Lung (tissue), 12 donors: ENCODE data around the gene INTS4. TPM values are rescaled to one million over a fixed set of nuclear protein-coding genes. Genes with fewer than 3 reads are reported as not detected.

ENCODE experiments used
- ATAC-seq: fragments of 200-7000 bp; cut with Tn5 transposase; one replicate; pipeline ENCODE4 v1.9.1; 2020; ENCODE audit warnings: moderate number of reproducible peaks; ENCODE audit not compliant: insufficient read depth, low FRiP score
- DNase-seq, 3 donors: peaks; one replicate each; pipeline ENCODE4 v3.0.0-alpha.2; 2013 to 2017
- H3K27ac ChIP-seq, 2 donors: one replicate each; pipeline ENCODE4 v1.5.1; 2013; ENCODE audit warnings: mild to moderate bottlenecking in 2 of 2, moderate library complexity in 2 of 2, control low read depth in 1 of 2, inconsistent platforms in 1 of 2, low read depth in 1 of 2, low read length in 1 of 2
- H3K27me3 ChIP-seq, 3 donors: one replicate each; pipeline ENCODE4 v1.5.1; 2013; ENCODE audit warnings: low read length in 2 of 3; ENCODE audit not compliant: control insufficient read depth in 3 of 3, insufficient read depth in 3 of 3
- H3K36me3 ChIP-seq, 4 donors: one replicate each; pipeline ENCODE4 v1.5.1; 2013; ENCODE audit warnings: low read length in 4 of 4, mild to moderate bottlenecking in 1 of 4, moderate library complexity in 1 of 4; ENCODE audit not compliant: control insufficient read depth in 4 of 4, insufficient read depth in 4 of 4
- H3K4me1 ChIP-seq, 5 donors: one replicate each; pipeline ENCODE4 v1.5.1; 2013; ENCODE audit warnings: low read length in 5 of 5, mild to moderate bottlenecking in 2 of 5, moderate library complexity in 1 of 5; ENCODE audit not compliant: control insufficient read depth in 5 of 5, insufficient read depth in 5 of 5
- H3K4me3 ChIP-seq: one replicate; pipeline ENCODE4 v1.5.1; 2013; ENCODE audit warnings: mild to moderate bottlenecking, control low read depth, moderate library complexity
- H3K9ac ChIP-seq, 2 donors: one replicate each; pipeline ENCODE4 v1.5.1; 2013; ENCODE audit warnings: low read length in 2 of 2, control low read depth in 1 of 2; ENCODE audit not compliant: insufficient read depth in 1 of 2
- H3K9me3 ChIP-seq, 4 donors: one replicate each; pipeline ENCODE4 v1.5.1; 2013; ENCODE audit warnings: low read length in 3 of 4, mild to moderate bottlenecking in 1 of 4, moderate library complexity in 1 of 4; ENCODE audit not compliant: control insufficient read depth in 4 of 4, insufficient read depth in 3 of 4
- WGBS, 2 donors: extraction: QIAGEN DNeasy Blood & Tissue Kit; methylation state at CpG; one replicate each; pipeline ENCODE4 v1.1.7; 2013; 5-methylcytosine and 5-hydroxymethylcytosine counted together
- polyA plus RNA-seq, 2 donors: library from polyadenylated mRNA; stranded (reverse); fragments of 200-250 nt; gene quantifications; one replicate each; pipeline ENCODE4 v1.2.1, GENCODE V29; 2013
- total RNA-seq, 2 donors: library from RNA; depleted of rRNA in 1 of 2; stranded (reverse); fragments of >200 nt in 1 of 2; gene quantifications; one replicate each; pipeline ENCODE4 v1.2.1, GENCODE V29; 2014 to 2021
- TF ChIP-seq, protein P1 (sequence below): IDR thresholded peaks from 2 replicates; pipeline ENCODE4 v1.5.1; 2012; ENCODE audit warnings: mild to moderate bottlenecking; ENCODE audit errors: control extremely low read depth, extremely low read depth
- donor health status: control.
- donor health status: control.
- donor health status: Bipolar disorder and iron deficiency.
- donor health status: healthy.
- donor health status: DM: yes; HTN: yes; CAD: no.

INTS4 gene
- total and polyA plus RNA-seq, 4 donors = 15.8 to 56.2 (median 22.9) TPM

GRCh38 chr11:78010304-78010703 is 15.8 kb upstream of the INTS4 start:
- Histone ChIP-seq H3K9me3 (no peaks in the 10 kb centered on the region), H3K36me3 (peaks cover 0 to 2% (median 0%) of the 10 kb centered on the region in 4 donors), H3K27ac (no peak overlapping the region), H3K4me1 (no peaks in the 10 kb centered on the region), H3K27me3 (no peaks in the 10 kb centered on the region), H3K4me3 (no peak overlapping the region), H3K9ac (no peak overlapping the region)
- ATAC-seq = no peak
- TF ChIP-seq, protein P1, sequence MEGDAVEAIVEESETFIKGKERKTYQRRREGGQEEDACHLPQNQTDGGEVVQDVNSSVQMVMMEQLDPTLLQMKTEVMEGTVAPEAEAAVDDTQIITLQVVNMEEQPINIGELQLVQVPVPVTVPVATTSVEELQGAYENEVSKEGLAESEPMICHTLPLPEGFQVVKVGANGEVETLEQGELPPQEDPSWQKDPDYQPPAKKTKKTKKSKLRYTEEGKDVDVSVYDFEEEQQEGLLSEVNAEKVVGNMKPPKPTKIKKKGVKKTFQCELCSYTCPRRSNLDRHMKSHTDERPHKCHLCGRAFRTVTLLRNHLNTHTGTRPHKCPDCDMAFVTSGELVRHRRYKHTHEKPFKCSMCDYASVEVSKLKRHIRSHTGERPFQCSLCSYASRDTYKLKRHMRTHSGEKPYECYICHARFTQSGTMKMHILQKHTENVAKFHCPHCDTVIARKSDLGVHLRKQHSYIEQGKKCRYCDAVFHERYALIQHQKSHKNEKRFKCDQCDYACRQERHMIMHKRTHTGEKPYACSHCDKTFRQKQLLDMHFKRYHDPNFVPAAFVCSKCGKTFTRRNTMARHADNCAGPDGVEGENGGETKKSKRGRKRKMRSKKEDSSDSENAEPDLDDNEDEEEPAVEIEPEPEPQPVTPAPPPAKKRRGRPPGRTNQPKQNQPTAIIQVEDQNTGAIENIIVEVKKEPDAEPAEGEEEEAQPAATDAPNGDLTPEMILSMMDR = no peak
- WGBS, 2 donors = 95 to 98% methylated on average over 1 of the region's 1 CpG
- no peak for DNase-seq

- no peaks in the 10 kb centered on the region for H3K36me3 ChIP-seq
Measured at GRCh38 chr11:78009062-78009461, 14.6 kb upstream of the INTS4 start.

DNA sequence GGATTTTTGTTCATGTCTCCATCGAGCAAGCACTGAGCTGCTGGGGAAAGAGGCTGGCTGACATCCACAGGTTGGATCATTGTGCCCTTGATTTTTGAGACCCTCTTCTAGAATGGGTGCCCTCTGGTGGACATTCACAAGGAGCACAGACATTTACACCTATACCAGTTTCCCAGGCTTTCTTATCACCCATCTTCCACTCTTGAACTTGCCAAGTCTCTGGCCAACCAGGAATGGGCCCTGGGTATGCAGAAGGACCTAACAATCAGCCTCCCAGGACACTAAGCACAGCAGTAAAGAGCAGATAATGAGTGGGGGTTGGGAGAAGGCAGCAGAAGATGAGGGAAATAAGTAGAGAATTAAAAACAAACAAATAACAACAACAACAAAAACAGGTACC is 5.7 kb upstream of the INTS4 start:
- Histone ChIP-seq H3K9me3 (no peaks in the 10 kb centered on the region), H3K27me3 (peaks cover 0 to 3% (median 0%) of the 10 kb centered on the region in 3 donors), H3K27ac (no peak overlapping the region), H3K4me3 (no peak overlapping the region), H3K9ac (no peak overlapping the region), H3K36me3 (no peaks in the 10 kb centered on the region), H3K4me1 (peaks cover 0 to 2% (median 1%) of the 10 kb centered on the region in 5 donors)
- TF ChIP-seq, protein P1 = peak; percentile 30
- WGBS, 2 donors = 0 to 7% methylated on average over 1 of the region's 1 CpG
- DNase-seq (peak; percentile 62 to 77 (median 62)), ATAC-seq (peak; percentile 81)

More at GRCh38 chr11:78009062-78009461, 14.6 kb upstream of the INTS4 start:
- TF ChIP-seq, protein P1 = no peak
- DNase-seq = no peak
- WGBS, 2 donors = 95 to 98% methylated on average over 2 of the region's 2 CpGs
- Histone ChIP-seq H3K9me3 (no peaks in the 10 kb centered on the region), H3K27ac (no peak overlapping the region), H3K27me3 (no peaks in the 10 kb centered on the region), H3K4me1 (no peaks in the 10 kb centered on the region), H3K4me3 (no peak overlapping the region), H3K9ac (no peak overlapping the region)
- no peak for ATAC-seq

DNA sequence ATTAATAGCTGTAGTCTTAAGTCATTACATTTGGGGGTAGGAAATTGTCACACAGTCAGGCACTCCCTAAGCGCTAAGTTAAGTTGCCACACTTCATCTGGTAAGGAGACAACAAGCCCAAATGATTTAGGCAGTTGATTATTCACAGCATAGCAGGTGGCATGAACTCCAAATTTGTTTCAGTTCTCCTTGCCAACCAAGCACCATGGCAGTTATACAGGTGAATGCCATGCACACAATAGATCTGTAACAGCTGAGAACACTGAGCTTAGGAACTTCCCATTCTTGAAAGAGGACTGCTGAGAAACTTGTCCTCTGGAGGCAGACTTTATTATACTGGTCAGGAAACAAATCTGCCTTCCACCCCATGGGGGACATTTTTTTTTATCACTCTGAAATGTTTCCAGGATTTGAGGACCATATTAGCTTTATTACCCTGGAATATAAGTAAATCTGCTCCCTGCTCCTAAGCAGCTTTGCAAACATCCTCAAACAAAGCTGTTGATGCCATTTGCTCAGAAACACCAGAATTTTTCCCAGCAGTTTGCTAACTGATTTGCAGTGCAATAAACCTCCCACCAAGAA is 5.1 kb upstream of the INTS4 start:
- TF ChIP-seq, protein P1 = no peak
- ATAC-seq (no peak), DNase-seq (no peak)
- Histone ChIP-seq H3K27ac (no peak overlapping the region), H3K9me3 (no peaks in the 10 kb centered on the region), H3K9ac (no peak overlapping the region), H3K4me3 (no peak overlapping the region), H3K36me3 (no peaks in the 10 kb centered on the region), H3K27me3 (peaks cover 0 to 3% (median 0%) of the 10 kb centered on the region in 3 donors), H3K4me1 (peaks cover 0 to 4% (median 4%) of the 10 kb centered on the region in 5 donors)
- 90 to 94% methylated on average over 1 of the region's 1 CpG for WGBS, 2 donors
